NCI-H510A treated with DMSO at 0.1 percent for 48 hours (cell line): ENCODE measurements around the gene COX8C.
"Not testable (repeated sequence)": the region's sequence is repeated elsewhere in the genome, so short reads cannot be mapped to it uniquely, and the experiment has no call there.

Experiments
- DNase-seq: peaks from one replicate; lab custom pipeline; 2025; lab: John Stamatoyannopoulos, UW

Gene COX8C

DNA sequence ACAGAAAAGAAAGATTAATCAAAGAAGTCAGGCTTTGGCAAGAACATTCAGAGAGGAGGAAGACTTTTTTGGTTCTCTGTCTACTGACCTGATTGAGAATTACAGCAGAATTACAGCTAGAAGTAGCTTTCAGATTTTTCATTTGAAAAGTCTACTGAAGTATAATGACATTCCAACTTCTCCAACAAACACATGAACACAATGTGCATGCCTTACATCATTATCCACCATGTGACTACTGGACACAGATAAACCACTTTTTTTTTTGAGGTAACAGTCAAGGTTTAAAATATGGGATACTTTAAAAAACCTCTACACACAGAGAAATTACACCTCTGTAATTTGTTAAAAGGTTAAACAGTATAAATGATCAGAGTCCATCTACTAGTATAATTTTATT lies 26.5 kb upstream of the COX8C start:
- DNase-seq, result no peak

DNA sequence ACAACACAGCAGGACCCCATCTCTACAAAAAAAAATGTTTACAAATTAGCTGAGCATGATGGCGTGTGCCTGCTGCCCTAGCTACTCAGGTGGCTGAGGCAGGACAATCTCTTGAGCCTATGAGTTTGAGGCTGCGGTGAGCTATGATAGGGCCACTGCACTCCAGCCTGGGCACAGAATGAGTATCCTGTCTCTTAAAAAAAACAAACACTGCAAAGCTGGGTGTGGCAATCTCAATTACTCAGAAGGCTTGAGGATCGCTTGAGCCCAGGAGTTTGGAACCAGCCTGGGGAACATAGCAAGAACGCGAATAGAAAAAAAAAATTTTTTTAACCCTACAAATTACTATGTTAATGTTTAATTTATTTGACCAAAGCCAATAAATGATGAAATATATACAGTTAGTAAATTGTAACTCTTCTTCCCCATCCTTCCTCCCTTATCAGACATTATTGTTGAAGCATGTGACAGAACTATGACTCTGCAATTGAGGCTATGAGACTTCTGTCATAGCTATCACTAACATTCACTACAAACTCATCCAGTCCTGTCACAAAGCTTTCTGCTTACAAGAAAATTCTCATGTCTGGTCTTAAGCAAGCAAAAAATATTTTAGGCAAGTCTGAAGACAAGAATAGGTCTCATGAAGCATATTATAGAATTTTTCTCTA lies 23.9 kb upstream of the COX8C start:
- no peak for DNase-seq

DNA sequence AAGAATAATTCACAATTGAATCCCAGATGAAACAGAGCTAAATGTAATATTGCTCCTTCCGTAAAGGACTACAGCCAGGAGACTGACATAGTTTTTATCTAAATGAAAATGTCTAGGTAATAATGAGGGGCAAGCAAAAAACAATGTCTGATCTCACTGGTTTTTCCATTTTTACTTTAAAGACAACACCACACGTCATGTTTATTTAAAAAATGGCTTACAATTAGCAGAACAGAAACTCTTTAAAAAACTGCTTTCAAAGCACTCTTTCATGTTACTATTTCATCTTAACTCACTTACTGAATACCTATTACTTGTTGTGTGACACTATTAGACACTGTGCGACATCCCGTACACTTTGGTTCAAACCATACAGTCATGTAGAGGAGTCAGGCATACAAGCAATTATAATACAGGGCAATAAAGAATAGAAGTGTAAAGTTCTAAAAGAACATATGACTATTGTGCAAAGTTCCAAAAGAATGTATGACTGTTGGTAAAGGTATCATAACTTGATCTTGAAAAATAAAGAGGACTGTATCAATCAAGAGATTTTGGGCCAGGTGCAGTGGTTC lies 23.3 kb upstream of the COX8C start:
- DNase-seq, result no peak

DNA sequence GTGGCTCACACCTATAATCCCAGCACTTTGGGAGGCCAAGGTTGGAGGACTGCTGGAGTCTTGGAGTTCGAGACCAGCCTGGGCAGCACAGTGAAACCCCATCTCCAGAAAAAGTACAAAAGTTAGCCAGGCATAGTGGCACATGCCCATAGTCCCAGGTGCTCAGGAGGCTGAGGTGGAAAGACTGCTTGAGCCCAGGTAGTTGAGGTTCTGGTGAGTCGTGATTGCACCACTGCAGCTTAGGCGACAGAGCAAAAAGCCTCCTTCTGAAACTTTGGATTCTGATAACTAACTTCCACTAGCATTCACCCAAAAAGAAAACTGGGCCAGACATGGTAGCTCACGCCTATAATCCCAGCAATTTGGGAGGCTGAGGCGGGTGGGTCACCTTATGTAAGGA lies 20.8 kb upstream of the COX8C start:
- DNase-seq, result no peak

DNA sequence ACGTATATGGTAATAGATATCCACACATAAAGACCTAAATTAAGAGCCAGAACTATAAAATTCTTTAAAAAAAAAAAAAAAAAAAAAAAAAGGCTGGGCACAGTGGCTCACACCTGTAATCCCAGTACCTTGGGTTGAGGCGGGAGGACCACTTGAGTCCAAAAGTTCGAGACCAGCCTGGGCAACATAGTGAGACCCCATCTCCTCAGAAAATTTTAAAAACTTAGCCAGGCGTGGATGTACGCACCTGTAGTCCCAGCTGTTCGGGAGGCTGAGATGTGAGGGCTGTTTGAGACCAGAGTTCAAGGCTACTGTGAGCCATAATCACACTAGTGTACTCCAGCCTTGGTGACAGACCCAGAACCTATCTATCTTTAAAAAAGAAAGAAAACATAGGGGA lies 18.4 kb upstream of the COX8C start:
- no peak for DNase-seq

DNA sequence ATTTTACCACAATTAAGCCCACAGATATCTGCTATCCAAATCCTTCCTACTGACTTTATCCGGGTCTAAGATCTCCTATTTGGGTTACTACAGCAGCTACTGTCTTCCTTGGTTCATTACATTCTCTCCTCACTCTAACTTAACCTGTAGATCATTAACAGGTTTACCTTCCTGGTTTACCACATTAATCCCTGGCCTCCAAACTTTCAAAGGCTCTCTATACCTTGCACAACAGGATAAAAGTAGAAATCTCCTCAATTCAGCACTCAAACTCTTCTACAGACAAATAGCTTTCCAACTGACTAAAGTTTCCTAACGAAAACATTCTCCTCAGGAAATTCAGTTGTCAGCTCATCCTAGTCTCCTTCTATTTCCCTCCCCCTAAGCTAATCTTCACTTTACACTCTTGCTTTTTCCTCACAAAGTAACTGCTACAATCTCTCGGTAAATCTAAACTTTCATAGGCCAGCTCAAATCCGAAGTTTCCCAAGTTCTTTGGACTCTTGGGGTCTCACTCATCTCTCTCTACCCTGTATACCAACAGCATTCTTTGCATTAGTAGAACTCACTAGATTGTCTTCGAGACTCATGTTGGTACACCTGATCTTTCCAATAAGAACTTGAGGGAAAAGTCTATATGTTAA lies 16.9 kb upstream of the COX8C start:
- DNase-seq, result no peak

DNA sequence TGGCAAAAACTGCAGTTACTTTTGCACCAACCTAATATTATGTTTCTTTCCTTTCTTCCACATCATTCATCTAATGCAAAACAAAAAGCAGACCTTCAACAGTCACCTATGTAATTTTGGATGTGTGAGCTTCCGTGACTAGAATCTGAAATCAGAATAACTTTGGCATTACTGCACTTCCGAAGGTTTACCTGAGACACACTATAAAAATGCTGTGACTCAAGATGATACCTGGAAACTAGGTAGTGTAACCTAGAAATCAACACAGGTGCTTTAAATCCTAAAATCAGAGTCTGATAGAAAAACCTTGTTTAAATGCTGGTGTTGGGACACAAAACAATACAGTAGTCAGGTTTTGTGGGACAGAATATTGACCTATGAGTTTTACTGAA lies 16.4 kb upstream of the COX8C start:
- no peak for DNase-seq

DNA sequence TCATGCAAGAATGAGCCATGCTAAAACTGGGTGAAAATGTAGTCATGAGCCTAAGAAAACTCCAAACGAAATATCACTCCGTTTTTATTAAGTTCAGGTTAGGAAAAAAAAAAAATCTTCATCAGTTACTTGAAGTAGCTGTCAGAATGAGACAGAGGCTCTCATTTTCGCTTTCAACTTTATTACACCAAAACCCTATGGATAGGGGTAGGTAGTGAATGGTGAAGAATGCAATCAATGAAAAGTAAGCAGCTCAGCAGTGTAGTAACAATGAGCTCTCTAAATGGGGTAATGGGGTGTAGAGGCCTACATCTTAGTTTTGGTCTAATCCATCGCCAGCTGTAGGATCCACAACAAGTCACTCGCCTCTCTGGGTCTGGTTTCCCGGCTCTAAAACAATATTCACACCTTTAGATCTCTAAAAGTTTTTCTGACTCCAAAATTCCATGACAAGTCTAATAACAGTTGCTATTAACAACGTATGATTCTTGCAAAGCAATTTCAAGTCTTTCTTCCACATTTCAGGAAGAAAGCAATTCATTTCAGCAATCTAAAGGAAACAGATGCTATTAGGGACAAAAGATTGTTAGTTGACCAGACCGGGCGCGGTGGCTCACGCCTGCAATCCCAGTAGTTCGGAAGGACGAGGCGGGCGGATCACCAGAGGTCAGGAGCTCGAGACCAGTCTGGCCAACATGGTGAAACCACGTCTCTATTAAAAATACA lies 15.8 kb upstream of the COX8C start:
- DNase-seq, result no peak

DNA sequence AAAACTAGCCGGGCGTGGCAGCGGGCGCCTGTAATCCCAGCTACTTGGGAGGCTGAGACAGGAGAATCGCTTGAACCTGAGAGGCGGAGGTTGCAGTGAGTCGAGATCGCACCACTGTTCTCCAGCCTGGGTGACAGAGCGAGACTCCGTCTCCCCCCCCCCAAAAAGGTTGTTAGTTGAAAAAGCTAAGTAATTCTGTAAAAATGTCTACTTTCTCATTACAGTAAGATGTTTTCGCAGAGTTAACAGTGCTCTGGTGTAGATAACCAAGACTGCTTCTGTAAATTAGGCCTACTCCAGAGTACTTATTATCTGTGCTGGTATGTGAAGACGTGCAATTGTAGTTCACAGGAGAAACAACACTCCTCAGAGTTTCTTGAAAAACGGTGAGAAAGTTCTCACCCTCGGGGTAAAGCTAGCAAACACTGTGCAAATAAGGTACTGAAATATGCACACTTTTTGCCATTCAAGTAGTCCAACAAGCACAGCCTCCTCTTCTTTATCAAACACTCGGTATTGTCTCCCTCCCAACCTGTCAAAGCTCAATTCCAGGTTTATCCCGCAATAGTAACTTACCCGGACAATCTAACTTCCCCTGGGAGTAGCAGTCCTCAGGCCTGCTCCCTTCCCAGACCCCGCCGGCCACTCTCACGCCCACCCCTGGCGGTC lies 15.1 kb upstream of the COX8C start:
- no peak for DNase-seq

DNA sequence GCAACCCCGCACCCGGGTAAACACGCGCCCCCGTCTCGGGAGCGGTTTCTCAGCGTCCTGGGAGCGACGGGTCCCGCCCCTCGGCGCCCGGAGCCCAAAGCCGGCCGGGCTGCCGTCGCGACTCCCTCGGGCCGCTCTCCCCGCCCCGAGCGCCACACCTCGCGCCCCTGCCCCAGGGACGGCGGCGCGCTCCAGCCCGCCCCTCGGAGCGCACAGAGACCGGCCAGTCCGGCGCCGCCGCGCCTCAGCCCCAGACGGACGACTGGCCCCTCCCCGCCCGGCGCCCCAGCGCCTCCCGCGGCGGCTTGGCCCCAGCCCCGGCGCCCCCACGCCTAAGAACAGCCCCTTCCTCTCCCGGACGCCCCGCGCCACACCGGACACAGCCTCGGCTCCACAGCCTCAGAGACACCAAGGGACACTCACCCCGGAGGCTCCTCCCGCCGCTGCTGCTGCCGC lies 14.6 kb upstream of the COX8C start:
- DNase-seq, result no peak

DNA sequence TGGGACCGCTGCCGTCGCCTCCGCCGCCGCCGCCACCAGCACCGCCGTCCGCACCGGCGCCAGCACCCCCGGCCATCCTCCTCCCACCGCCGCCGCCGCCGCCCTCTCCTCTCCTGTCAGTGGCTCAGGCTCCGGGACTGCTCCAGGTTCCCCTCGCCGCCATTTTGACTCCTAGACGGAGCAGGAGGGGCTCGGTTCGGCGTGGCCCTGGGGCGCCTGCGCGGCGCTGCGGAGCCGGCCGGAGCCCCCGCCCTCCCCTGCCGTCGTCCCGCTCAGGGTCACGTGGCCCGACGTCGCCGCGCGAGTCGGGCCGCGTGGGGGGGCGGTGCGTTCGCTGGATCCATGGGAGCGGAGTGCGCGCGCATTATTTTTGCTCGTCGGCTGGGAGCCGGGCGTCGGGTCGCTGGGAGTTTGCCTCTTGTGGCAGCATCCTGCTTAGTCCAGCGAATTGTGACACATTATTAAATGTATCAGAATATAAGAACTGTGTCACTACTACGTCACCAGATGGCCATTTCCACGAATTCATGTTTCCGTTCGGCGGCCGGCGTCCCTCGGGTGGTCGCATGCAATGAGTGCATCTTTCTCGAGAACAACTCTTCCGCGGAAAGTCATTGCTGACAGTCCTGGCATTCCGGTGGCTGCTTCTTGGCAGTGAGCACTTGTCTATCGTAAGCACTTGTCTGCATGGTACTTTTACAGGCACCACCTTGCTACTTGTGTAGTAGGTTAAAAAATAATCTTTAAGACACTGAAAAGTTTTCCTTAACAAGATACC lies 13.9 kb upstream of the COX8C start, which contains the start of gene BTBD7:
Gene BTBD7 (minus strand): TSS at position 184 of the 778 bp plus-strand sequence. CDS start 36,985 bp downstream, outside the sequence.
- DNase-seq, result peak; percentile 93

DNA sequence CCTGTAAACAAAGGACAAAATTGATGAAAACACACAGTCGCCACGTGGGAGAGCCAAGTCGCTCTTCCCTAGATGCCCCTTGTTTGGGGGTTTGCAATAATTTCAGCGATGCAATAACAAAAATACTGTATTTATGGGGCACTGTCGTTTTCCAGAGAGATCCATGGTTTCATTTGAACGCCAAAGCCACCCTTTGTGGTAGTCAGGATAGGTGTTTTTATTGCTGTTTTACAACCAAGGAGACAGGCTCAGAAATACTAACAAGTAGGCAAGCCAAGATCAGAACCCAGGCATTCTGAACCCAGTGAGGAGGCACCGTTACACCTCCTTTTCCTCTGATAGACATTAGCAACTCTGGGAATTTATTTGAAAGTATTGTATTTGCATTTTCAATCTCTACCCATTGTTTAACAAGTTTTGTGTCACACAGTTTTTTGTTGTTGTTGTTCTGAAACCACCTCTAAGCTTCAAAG lies 13.3 kb upstream of the COX8C start:
- DNase-seq, result no peak

DNA sequence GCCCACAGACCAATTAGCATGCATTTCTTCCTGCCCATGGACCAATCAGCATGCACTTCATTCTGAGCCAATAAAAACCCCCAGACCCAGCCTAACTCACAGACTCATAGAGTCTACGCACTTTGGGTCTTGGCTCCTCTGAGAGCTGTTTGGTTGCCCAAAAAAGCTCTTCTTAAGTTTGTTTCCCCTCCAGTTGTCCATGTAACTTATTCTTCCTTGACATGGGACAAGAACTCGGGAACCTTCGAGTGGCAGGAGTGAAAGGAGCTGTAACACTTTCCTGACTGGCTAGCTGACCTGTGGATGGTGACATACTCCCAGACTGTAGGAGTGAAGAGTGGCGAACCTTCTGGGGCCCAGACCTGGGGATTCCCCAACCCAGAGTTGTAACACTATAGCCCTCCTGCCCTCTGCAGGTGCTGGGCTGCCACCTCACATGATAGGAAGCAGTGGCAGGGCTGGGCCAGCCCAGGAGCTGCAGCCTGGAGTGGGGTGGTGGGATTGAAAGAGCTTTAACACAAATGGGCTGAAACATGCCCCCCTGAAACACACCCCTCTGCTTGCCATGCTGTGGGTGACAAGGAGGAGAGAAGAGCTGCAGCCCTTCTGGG lies 9.7 kb upstream of the COX8C start:
- no peak for DNase-seq

DNA sequence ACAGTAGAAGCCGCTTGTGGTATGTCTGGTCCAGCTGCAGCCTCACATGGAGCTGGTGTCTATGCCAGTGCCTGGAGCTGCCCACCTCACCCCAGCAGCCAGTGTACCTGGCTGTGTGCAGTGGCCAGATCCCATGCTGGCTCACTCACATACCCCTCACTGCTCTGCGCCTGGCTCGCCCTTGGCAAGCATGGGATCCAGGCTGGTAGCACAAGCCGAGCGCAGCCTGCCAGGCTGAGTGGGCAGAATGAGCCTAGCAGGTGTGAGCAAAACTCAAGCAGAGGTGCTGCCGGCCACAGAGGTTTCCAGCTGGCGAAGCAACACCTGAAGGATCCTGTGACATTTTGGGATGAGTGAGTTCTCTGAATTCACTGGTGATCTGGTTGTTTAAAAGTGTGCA lies 9.1 kb upstream of the COX8C start:
- no peak for DNase-seq

DNA sequence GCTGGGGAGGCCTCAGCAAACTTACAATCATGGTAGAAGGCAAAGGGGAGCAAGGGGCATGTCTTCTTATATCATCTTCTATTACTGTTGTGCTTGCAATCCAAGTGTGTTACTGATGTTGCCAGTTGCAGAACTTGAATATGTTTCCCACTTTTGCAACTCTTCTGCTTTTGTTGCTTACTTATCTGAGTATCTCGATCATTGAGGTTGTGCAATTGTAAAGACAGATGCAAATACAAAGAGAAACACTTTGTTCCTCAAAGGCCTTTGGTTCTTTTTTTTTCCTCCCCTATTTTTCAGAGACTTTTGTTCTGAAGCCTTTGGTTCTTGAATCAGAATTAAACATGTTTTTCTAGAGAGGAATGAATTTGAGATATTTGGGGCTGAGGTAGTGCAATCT lies 3.7 kb upstream of the COX8C start:
- DNase-seq, result no peak

DNA sequence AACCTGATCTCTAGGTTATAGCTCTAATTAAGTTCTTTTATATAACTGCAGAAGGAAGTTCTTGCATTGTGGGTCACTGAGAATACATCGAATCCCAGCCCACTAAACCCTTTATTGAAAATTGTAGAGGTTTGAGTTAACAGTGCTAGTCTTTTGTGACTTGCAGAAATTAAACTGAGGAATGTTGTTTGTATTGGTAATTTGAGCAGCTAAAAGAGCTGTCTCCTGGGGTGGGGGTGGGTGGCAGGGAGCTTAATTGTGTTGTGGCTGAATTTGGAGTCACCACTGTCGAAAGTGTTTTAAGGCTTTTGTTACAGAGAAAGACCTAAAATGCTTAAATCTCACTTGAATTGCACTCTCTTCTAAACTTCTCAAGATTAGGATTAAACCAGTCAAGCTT lies 3.2 kb upstream of the COX8C start:
- no peak for DNase-seq

DNA sequence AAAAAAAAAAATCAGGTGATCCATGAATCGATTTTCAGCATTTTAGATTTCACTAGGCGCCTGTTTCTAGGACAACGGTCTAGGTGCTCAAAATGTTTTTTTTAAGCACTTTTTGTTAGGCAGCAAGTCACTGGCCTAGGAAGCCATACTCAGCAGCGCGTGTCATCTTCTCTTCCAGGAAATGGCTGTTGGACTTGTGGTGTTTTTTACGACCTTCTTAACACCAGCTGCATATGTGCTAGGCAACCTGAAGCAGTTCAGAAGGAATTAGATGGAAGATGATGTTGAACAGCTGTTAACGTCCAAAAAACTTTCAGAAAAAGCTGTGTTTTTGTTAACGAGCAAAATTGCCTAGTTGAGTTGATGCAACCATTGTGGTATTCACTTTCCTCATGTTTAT lies 868 bp downstream of the COX8C start:
- no peak for DNase-seq

DNA sequence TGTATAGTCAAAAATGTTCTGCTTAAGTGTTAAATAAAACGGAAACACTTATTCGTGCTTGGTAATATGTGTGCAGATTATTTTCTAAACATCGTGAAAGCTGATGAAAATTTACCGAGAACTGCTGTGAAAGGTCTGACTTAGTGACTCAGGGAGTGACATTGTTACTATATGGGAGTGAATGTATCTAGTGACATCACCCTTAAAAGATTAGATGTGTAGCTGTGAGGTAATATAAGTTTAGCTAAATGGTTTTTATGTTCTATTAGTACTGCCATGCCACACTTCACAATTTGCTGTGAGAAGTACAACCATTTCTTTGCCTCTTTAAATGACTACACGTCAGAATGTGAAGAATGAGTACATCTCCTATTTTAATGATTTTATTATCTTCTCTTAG lies 1.3 kb downstream of the COX8C start:
- no peak for DNase-seq

DNA sequence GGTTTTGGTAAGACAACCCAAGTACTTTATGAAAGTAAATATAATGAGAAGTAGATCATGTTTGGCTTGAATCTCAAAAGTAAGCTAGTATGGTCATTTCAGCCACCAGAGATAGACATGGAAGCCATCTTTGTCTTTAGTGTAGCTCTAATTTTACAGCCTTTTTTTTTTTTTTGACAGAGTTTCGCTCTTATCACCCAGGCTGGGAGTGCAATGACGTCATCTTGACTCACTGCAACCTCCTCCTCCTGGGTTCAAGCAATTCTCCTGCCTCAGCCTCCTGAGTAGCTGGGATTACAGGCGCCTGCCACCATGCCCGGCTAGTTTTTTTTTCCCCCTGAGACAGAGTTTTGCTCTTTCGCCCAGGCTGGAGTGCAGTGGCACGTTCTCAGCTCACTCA lies 7.9 kb downstream of the COX8C start:
- DNase-seq, result not testable (repeated sequence)

DNA sequence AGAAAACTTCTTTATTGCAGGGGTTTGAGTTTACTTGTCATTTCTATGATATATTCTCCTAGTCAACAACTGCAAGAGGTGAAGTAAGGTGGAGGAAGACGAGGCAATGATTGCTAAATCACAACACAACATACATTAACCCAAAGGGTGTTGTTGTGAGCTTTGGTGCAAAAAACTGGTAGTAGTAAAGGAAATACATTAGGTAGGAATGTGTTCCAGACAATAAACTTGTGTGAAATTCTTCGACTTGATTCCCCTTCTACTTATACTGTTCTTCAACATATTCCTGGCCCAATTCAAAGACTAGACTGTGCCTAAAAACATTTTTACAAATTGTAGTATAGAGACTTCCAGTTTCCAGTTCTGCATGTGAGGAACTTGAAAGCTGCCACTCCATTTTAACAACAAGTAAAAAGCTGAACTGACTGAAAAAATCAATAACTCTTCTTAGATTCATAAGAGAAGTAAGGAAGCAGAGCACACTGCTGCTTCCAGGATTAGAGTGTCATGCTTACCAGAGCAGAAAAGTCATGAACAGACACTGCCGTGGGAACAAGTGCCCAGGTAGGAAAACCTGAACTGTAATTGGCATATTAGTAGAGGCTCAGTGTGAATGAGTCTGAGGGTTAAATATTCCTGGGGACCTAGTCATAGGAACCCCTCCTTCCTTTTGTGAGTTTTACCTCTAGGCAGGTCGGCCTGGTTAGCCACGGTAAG lies 22.2 kb downstream of the COX8C start:
- DNase-seq, result no peak
